OCI-LY1 (cell line): ENCODE results near the gene ZNF559.

Source experiments
- EZH2 ChIP-seq: fragments of 200-600 bp; sonication (generic), shearing (Covaris generic); IDR thresholded peaks from 2 replicates; pipeline ENCODE4 v1.8.0; 2017; ENCODE audit warnings: borderline replicate concordance, mixed run types, mild to moderate bottlenecking, antibody characterized with exemption, low read length, moderate library complexity, mixed read lengths
- TF ChIP-seq, protein P1 (sequence below): fragments of 200-600 bp; sonication (generic), shearing (Covaris generic); IDR thresholded peaks from 2 replicates; pipeline ENCODE4 v1.5.1; 2017; ENCODE audit warnings: mild to moderate bottlenecking, antibody characterized with exemption, low read length, moderate library complexity, mixed read lengths

DNA sequence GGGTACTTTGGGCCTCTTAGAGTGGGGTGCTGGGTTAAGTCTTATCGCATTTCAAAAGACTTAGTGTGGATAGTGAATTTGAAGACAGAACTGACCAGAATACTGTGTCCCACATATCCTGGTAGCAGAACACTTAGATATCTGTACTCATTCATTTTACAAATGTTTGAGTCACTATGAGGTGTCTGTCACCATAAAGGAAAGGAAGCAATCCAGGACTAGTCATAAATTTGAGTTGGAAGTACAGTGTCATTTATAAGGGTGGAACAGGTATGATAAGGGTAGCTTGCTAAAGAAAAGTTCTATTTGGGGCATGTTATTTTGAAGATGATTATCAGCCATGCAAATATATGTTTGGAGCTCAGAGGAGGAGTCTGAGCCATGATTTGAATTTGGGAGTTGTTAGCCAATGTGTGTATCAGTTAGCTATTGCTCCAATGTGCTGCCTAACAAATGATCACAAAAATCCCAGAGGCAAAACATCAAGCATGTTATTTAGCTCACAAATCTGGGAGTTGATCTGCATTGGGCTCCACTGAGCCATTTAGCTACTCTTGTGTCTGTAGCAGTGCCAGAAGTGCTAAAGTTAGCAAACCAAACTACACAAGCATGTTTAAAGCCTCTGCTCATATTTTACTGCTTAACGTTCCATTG lies 34.6 kb upstream of the ZNF559 start:
- TF ChIP-seq, protein P1, sequence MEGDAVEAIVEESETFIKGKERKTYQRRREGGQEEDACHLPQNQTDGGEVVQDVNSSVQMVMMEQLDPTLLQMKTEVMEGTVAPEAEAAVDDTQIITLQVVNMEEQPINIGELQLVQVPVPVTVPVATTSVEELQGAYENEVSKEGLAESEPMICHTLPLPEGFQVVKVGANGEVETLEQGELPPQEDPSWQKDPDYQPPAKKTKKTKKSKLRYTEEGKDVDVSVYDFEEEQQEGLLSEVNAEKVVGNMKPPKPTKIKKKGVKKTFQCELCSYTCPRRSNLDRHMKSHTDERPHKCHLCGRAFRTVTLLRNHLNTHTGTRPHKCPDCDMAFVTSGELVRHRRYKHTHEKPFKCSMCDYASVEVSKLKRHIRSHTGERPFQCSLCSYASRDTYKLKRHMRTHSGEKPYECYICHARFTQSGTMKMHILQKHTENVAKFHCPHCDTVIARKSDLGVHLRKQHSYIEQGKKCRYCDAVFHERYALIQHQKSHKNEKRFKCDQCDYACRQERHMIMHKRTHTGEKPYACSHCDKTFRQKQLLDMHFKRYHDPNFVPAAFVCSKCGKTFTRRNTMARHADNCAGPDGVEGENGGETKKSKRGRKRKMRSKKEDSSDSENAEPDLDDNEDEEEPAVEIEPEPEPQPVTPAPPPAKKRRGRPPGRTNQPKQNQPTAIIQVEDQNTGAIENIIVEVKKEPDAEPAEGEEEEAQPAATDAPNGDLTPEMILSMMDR, result no peak
- TF ChIP-seq EZH2, result no peak
